ENCODE data around the gene GPR156.

The GPR156 gene

GRCh38 chr3:120139140-120139539 lies 145.9 kb downstream of the GPR156 start:
- DNase-seq (ENCODE audit: low read depth): no peak
- no peak overlapping the region for H3K4me3 ChIP-seq (ENCODE audit: low read length)
- no peak for TF ChIP-seq CTCF (conservative IDR thresholded peaks at IDR 0.05; ENCODE audit: low read depth, low read length)

GRCh38 chr3:120137548-120137947 lies 147.5 kb downstream of the GPR156 start:
- H3K4me3 ChIP-seq (ENCODE audit: low read length): no peak overlapping the region
- no peak for TF ChIP-seq CTCF (conservative IDR thresholded peaks at IDR 0.05; ENCODE audit: low read depth, low read length)

GRCh38 chr3:120130656-120131055 lies 154.4 kb downstream of the GPR156 start:
- no peak for TF ChIP-seq CTCF (conservative IDR thresholded peaks at IDR 0.05; ENCODE audit: low read depth, low read length)
- DNase-seq (ENCODE audit: low read depth): no peak
- H3K4me3 ChIP-seq (ENCODE audit: low read length): no peak overlapping the region

More at GRCh38 chr3:120137548-120137947, 147.5 kb downstream of the GPR156 start:
- no peak for DNase-seq (ENCODE audit: low read depth)

GRCh38 chr3:120129718-120130513 lies 155.1 kb downstream of the GPR156 start:
- no peak overlapping the region for H3K4me3 ChIP-seq (ENCODE audit: low read length)
- TF ChIP-seq CTCF (conservative IDR thresholded peaks at IDR 0.05; ENCODE audit: low read depth, low read length): no peak
- no peak for DNase-seq (ENCODE audit: low read depth)

GRCh38 chr3:120129051-120129450 lies 156.0 kb downstream of the GPR156 start:
- DNase-seq (ENCODE audit: low read depth): no peak
- no peak for TF ChIP-seq CTCF (conservative IDR thresholded peaks at IDR 0.05; ENCODE audit: low read depth, low read length)
- H3K4me3 ChIP-seq (ENCODE audit: low read length): no peak overlapping the region

GRCh38 chr3:120125992-120126391 lies 159.0 kb downstream of the GPR156 start:
- TF ChIP-seq CTCF (conservative IDR thresholded peaks at IDR 0.05; ENCODE audit: low read depth, low read length): no peak
- no peak overlapping the region for H3K4me3 ChIP-seq (ENCODE audit: low read length)
- no peak for DNase-seq (ENCODE audit: low read depth)

GRCh38 chr3:120119846-120120510 lies 165.0 kb downstream of the GPR156 start:
- no peak overlapping the region for H3K4me3 ChIP-seq (ENCODE audit: low read length)
- no peak for TF ChIP-seq CTCF (conservative IDR thresholded peaks at IDR 0.05; ENCODE audit: low read depth, low read length)
- DNase-seq (ENCODE audit: low read depth): no peak

Measured in retinal pigment epithelial cell (primary cell).